PC-3 (cell line): ENCODE measurements around the gene MRPL1. TPM values are rescaled to one million over a fixed set of nuclear protein-coding genes. Genes with fewer than 3 reads are reported as not detected.
A peak's percentile ranks its signal among the peaks of the same experiment; 100 is the strongest.

ENCODE experiments used
- ATAC-seq: fragments of 200-7000 bp; cut with Tn5 transposase; 2 replicates; pipeline ENCODE4 v1.9.1; 2020; ENCODE audit warnings: mild to moderate bottlenecking, moderate library complexity
- BruUV-seq: library from RNA; stranded (reverse); fragments of 400-500 nt; replicated peaks from 2 replicates; lab custom pipeline; 2021; lab: Mats Ljungman, UMichigan
- CTCF ChIA-PET: fragments of 300-600 bp; sonication (Branson Sonifier 250); formaldehyde crosslinking; loops from one replicate; lab custom pipeline; 2022; ENCODE audit warnings: antibody characterized with exemption; lab: Charles Lee
- POLR2A ChIA-PET: fragments of 300-600 bp; sonication (Branson Sonifier 250); formaldehyde crosslinking; loops from one replicate; lab custom pipeline; 2022; ENCODE audit warnings: antibody characterized with exemption; ENCODE audit not compliant: unreplicated experiment; lab: Charles Lee
- DNase-seq: peaks from one replicate; pipeline ENCODE4 v3.0.0-alpha.2; 2015
- H2AFZ ChIP-seq: fragments of 300-600 bp; sonication (generic); 2 replicates; pipeline ENCODE4 v1.6.0; 2016; ENCODE audit warnings: antibody characterized with exemption, low read length
- H3F3A ChIP-seq: fragments of 300-600 bp; sonication (generic); one replicate; pipeline ENCODE4 v1.6.0; 2017; ENCODE audit warnings: antibody characterized with exemption, low read length, control low read depth, mild to moderate bottlenecking; ENCODE audit not compliant: unreplicated experiment
- H3K27ac ChIP-seq: fragments of 300-600 bp; sonication (generic); 2 replicates; pipeline ENCODE4 v1.5.1; 2016; ENCODE audit warnings: mild to moderate bottlenecking, low read length
- H3K27me3 ChIP-seq: fragments of 300-600 bp; sonication (generic); 2 replicates; pipeline ENCODE4 v1.6.1; 2016; ENCODE audit warnings: low read length, mixed read lengths
- H3K36me3 ChIP-seq: fragments of 300-600 bp; sonication (generic); 2 replicates; pipeline ENCODE4 v1.6.1; 2016; ENCODE audit warnings: low read depth, mixed run types, low read length, mixed read lengths
- H3K4me1 ChIP-seq: fragments of 300-600 bp; sonication (generic); 2 replicates; pipeline ENCODE4 v1.5.1; 2016; ENCODE audit warnings: low read length; ENCODE audit not compliant: insufficient read depth
- H3K4me2 ChIP-seq: fragments of 300-600 bp; sonication (generic); 2 replicates; pipeline ENCODE4 v1.6.0; 2016; ENCODE audit warnings: low read length
- H3K4me3 ChIP-seq: fragments of 300-600 bp; sonication (generic); 2 replicates; pipeline ENCODE4 v1.5.1; 2016; ENCODE audit warnings: mild to moderate bottlenecking, low read length, mixed read lengths
- H3K79me2 ChIP-seq: fragments of 300-600 bp; sonication (generic); 2 replicates; pipeline ENCODE4 v1.6.1; 2017; ENCODE audit warnings: low read length, mixed read lengths
- H3K9ac ChIP-seq: fragments of 300-600 bp; sonication (generic); 2 replicates; pipeline ENCODE4 v1.6.0; 2016; ENCODE audit warnings: mild to moderate bottlenecking, low read length
- H3K9me2 ChIP-seq: fragments of 300-600 bp; sonication (generic); replicated peaks from 2 replicates; pipeline ENCODE4 v1.6.1; 2016; ENCODE audit warnings: mixed run types, low read length, mixed read lengths
- H3K9me3 ChIP-seq: fragments of 300-600 bp; sonication (generic); 2 replicates; pipeline ENCODE4 v1.6.1; 2016; ENCODE audit warnings: low read length, mixed read lengths
- H4K20me1 ChIP-seq: fragments of 300-600 bp; sonication (generic); 2 replicates; pipeline ENCODE4 v1.6.1; 2016; ENCODE audit warnings: low read length, mixed read lengths
- EZH2 ChIP-seq: fragments of 300-600 bp; sonication (generic); IDR thresholded peaks from one replicate; pipeline ENCODE4 v1.6.1; 2017; ENCODE audit warnings: antibody characterized with exemption, mild to moderate bottlenecking, low read length; ENCODE audit not compliant: unreplicated experiment
- EZH2phosphoT487 ChIP-seq: fragments of 300-600 bp; sonication (generic); IDR thresholded peaks from 2 replicates; pipeline ENCODE4 v1.6.1; 2018; ENCODE audit warnings: mild to moderate bottlenecking, antibody characterized with exemption, low read length, borderline replicate concordance
- intact Hi-C: fragments of 100-400 bp; cut with micrococcal nuclease; formaldehyde crosslinking; loops from 2 replicates; pipeline ENCODE4 v1.9.0; 2023
- total RNA-seq: library from RNA; depleted of rRNA; stranded (reverse); fragments of >200 nt; gene quantifications from 2 replicates; pipeline ENCODE4 v1.2.3, GENCODE V29; 2014
- TF ChIP-seq, protein P1 (sequence below): fragments of 300-600 bp; sonication (generic); conservative IDR thresholded peaks from 2 replicates; pipeline ENCODE4 v1.5.1; 2017; ENCODE audit warnings: antibody characterized with exemption, low read depth, mild to moderate bottlenecking, low read length

The MRPL1 gene
- total RNA-seq, 1 experiment from 2014 or later, result 23.0 TPM

DNA sequence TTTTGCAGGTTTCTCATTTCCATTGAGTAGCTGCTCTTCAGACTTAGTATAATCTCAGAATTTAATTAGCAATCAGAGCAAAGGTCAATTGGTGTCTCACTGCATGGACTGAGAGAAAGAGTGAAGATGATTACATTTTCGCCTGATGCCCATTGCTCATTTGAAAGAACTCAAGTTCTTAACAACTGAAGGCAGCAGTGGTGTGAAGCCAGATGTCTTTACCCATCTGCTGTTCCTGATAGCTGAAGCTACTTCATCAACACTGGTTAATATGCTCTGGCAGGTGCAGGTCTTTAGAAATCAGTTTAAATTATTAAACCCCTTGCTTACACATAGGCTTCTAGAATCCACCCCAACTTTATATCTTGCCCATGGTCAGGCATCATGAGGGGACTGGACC is 130.0 kb downstream of the MRPL1 start:
- no peaks in the 10 kb centered on the region for H3K4me1 ChIP-seq
- no peak overlapping the region for H3K27ac ChIP-seq
- no peaks in the 10 kb centered on the region for H3K27me3 ChIP-seq
- DNase-seq, result no peak
- no peaks in the 10 kb centered on the region for H3K36me3 ChIP-seq
- intact Hi-C loops, result no loop called here
- TF ChIP-seq, protein P1, sequence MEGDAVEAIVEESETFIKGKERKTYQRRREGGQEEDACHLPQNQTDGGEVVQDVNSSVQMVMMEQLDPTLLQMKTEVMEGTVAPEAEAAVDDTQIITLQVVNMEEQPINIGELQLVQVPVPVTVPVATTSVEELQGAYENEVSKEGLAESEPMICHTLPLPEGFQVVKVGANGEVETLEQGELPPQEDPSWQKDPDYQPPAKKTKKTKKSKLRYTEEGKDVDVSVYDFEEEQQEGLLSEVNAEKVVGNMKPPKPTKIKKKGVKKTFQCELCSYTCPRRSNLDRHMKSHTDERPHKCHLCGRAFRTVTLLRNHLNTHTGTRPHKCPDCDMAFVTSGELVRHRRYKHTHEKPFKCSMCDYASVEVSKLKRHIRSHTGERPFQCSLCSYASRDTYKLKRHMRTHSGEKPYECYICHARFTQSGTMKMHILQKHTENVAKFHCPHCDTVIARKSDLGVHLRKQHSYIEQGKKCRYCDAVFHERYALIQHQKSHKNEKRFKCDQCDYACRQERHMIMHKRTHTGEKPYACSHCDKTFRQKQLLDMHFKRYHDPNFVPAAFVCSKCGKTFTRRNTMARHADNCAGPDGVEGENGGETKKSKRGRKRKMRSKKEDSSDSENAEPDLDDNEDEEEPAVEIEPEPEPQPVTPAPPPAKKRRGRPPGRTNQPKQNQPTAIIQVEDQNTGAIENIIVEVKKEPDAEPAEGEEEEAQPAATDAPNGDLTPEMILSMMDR, result no peak
- TF ChIP-seq EZH2 (no peak), EZH2phosphoT487 (no peak)
- ChIA-PET POLR2A (interaction anchor here (0.5 kb wide), 1 partner anchor 36 kb away, joined by 4 read pairs; no protein-coding TSS in a partner anchor), CTCF (interaction anchor here (0.6 kb wide), 1 partner anchor 234 kb away, joined by 3 read pairs; no protein-coding TSS in a partner anchor)
- H3F3A ChIP-seq, result no peaks in the 10 kb centered on the region
- no TSS peak for BruUV-seq
- H3K9ac ChIP-seq, result no peak overlapping the region
- no peaks in the 10 kb centered on the region for H3K9me2 ChIP-seq
- H3K4me2 ChIP-seq, result no peak overlapping the region
- H4K20me1 ChIP-seq, result no peaks in the 10 kb centered on the region
- no peak for ATAC-seq
- H3K4me3 ChIP-seq, result no peak overlapping the region
- no peaks in the 10 kb centered on the region for H3K79me2 ChIP-seq
- no peaks in the 10 kb centered on the region for H3K9me3 ChIP-seq
- no peak overlapping the region for H2AFZ ChIP-seq

- no peaks in the 10 kb centered on the region for H3K36me3 ChIP-seq
- H3K27me3 ChIP-seq, result no peaks in the 10 kb centered on the region
- no peak overlapping the region for H3K27ac ChIP-seq
- peak; percentile 94 for ATAC-seq
- no peaks in the 10 kb centered on the region for H3K9me2 ChIP-seq
- no peaks in the 10 kb centered on the region for H3K4me1 ChIP-seq
- no peaks in the 10 kb centered on the region for H4K20me1 ChIP-seq
- H2AFZ ChIP-seq, result no peak overlapping the region
- H3K4me2 ChIP-seq, result no peak overlapping the region
- no peaks in the 10 kb centered on the region for H3K79me2 ChIP-seq
- H3K9me3 ChIP-seq, result no peaks in the 10 kb centered on the region
- ChIA-PET POLR2A (interaction anchor here (0.6 to 1.1 kb wide), 2 partner anchors 62 to 543 kb away, joined by 3 to 5 read pairs; no protein-coding TSS in a partner anchor), CTCF (interaction anchor here (0.8 to 1.0 kb wide), 2 partner anchors 11 to 65 kb away, joined by 4 to 6 read pairs; no protein-coding TSS in a partner anchor)
- no peak overlapping the region for H3K9ac ChIP-seq
- H3K4me3 ChIP-seq, result no peak overlapping the region
- BruUV-seq, result no TSS peak
- H3F3A ChIP-seq, result no peaks in the 10 kb centered on the region
- TF ChIP-seq, protein P1, result peak; percentile 69
- no peak for TF ChIP-seq EZH2phosphoT487
- DNase-seq, result peak; percentile 67
- intact Hi-C loops, result loop anchor here (2.0 kb wide), 2 partner anchors 65 to 523 kb away; no protein-coding TSS in a partner anchor
These were observed 131.6 kb downstream of the MRPL1 start for GRCh38 chr4:77994194-77994721.

GRCh38 chr4:77996076-77996475 is 133.4 kb downstream of the MRPL1 start:
- TF ChIP-seq, protein P1, result no peak
- TF ChIP-seq EZH2phosphoT487, result no peak
- BruUV-seq, result no TSS peak
- H3K9me2 ChIP-seq, result no peaks in the 10 kb centered on the region
- H3K9ac ChIP-seq, result no peak overlapping the region
- ATAC-seq, result no peak
- no peak for DNase-seq
- ChIA-PET CTCF (no interaction called here), POLR2A (no interaction called here)
- H3K4me3 ChIP-seq, result no peak overlapping the region
- no peaks in the 10 kb centered on the region for H3K4me1 ChIP-seq
- no peaks in the 10 kb centered on the region for H3K36me3 ChIP-seq
- intact Hi-C loops, result no loop called here
- H2AFZ ChIP-seq, result no peak overlapping the region
- no peaks in the 10 kb centered on the region for H3K79me2 ChIP-seq
- H3K27me3 ChIP-seq, result no peaks in the 10 kb centered on the region
- H3K27ac ChIP-seq, result no peak overlapping the region
- H3K9me3 ChIP-seq, result no peaks in the 10 kb centered on the region
- no peak overlapping the region for H3K4me2 ChIP-seq
- H4K20me1 ChIP-seq, result no peaks in the 10 kb centered on the region
- no peaks in the 10 kb centered on the region for H3F3A ChIP-seq
